HG03060 (cell line): ENCODE results near the gene IKZF2.
A peak's percentile ranks its signal among the peaks of the same experiment; 100 is the strongest.
"Not testable (repeated sequence)": the region's sequence is repeated elsewhere in the genome, so short reads cannot be mapped to it uniquely, and the experiment has no call there.

Experiments used
- ATAC-seq: cut with Tn5 transposase; IDR thresholded peaks from one replicate; pipeline ENCODE4 v1.9.1; 2021; ENCODE audit warnings: low read depth, moderate number of reproducible peaks; ENCODE audit not compliant: unreplicated experiment

The IKZF2 gene

DNA sequence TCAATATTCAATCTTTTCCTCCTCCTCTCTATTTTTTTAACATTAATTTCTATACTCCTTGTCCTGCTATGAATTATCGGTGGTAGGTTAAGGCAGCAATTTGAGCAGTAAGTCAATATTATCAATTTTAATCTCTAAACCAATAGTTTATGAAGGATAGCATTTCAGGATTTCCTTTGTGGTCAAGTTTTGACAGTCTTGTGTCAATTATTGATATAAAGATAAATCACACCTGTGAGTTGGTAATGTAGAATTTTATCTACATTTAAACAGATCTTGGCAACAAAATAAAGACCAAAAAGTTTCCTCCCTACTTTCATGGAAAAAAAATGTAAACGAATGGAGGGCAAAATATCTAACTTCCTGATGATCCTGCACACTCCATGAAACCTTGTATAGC, 87.3 kb downstream of the IKZF2 start:
- ATAC-seq = no peak

DNA sequence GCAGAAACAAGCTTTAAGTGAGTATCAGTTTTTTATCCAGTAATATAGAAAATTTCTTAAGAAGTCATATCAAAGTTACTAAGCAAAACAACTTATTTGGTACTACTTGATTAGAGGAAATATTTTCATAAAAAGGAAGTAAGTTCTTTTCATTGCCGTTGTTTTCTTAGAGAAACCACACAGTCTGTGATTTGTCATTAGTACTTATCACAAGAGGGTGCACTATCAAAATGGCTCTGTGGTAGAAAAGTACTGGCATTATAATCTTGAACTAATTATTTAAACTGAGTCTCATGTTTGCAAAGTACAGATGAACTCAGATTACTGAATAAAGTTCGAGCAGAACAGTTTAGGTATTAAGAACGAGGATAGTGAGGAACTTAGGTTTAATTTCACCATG, 93.4 kb downstream of the IKZF2 start:
- no peak for ATAC-seq

DNA sequence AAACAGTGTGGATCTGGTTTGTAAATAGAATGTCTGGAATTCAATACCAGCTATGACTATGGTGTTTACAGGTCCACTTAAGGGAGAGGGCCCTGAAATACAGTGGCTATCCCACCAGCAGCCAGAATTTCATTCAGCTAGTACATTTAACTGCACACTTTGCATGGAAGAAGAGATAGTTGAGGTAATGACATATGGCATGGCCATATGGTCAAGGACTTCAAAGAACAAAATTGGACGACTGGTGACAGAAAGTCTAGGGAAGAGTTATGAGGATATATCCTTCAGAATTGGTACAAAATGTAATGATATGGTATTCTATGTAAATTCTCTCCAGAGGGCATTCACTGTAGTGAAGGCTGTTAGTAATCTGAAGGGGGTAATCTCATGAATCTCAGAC, 105.0 kb downstream of the IKZF2 start:
- ATAC-seq = no peak

DNA sequence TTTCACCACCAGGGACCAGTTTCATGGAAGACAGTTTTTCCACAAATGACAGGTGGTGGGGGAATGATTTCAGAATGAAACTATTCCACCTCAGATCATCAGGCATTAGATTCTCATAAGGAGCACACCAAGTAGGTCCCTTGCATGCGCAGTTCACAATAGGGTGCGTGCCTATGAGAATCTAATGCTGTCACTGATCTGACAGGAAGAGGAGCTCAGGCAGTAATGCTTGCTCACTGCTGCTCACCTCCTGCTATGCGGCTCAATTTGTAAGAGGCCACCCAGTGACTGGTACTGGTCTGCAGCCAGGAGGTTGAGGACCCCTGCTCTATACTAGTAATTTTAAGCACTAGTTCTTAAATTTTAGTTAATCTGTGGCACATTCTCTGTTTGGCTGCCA, 107.8 kb downstream of the IKZF2 start:
- no peak for ATAC-seq

DNA sequence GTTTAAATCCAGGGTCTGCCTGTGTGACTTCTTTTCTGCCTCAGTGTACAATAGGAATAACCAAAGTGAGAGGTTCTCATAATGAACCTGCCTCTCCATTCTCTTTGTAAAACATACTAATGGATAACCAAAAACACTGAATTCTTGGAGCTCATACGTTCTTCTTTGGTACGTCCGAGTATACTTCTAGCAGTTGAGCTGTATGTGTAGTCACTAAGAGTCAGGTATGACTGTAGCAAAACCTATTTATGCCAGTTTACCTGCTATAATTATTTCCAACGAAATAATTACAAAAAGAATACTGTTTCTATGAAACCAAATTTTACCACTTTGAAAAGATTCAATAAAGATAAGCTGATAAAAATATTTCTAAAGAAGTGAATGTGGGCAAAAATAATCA, 109.2 kb downstream of the IKZF2 start:
- no peak for ATAC-seq

DNA sequence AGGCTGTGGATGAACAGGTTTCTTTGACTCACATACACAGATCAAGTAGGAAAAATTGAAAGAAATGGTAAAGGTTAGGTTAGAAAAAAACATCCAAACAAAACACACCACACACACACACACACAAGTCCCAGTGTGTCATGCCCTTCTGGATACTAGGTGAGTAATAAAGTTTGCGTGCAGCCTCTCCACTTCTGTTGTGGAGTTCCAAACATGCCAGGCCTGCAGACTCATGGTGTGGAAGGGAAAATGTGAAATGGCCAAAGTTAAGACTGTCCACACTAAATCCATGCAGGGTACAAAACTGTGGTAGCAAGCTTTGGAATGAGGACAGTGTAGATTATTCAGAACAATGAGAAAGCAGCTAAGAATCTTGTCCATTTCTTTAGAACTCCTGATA, 114.6 kb downstream of the IKZF2 start:
- ATAC-seq = no peak

DNA sequence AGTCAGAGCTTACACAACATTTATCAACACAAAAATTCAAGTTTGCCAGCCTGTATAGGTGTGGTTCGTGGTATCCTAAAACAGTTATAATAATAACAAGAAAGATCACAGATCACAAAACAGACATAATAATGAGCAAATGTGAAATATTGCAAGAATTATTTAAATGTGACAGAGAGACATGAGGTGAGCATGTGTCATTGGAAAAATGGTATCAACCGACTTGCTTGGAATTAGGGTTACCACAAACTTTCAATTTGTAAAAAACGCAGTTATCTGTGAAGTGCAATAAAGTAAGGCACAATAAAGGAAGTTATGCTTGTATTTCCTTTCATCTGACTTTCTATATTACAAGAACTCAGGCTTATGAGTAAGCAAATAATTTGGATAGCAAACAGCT, 116.8 kb downstream of the IKZF2 start:
- ATAC-seq = no peak

DNA sequence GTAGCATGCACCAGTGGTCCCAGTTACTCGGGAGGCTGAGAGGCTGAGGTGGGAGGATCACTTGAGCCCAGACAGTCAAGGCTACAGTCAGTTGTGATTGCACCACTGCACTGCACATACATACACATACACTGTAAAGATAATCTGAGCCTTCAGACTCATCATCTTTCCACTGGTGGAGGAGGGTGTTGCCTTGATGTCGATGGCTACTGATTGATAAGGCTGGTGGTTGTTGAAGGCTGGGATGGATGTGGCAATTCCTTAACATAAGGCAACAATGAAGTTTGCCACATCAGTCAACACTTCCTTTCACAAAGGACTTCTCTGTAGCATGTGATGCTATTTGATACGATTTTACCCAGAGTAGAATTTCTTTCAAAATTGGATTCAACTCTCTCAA, 118.8 kb downstream of the IKZF2 start:
- ATAC-seq = no peak

DNA sequence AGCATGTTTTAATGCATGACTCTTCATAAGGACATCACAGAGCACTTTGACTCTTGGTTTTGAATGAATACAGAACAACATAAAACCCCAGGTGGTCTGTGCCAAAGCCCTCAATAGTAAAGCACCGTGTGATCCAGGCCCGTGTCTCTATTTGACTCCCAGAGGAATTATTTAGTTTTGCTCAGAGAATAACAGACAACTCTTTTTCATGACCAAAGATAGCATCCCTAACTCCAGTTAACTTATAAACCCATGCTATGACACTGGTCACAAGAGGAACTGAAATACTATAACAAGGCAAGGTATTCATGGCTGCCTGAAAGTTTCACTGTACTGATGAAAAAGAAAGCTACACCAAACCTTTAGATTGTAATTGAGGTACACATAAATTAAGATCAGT, 128.4 kb downstream of the IKZF2 start:
- ATAC-seq = peak; percentile 57

DNA sequence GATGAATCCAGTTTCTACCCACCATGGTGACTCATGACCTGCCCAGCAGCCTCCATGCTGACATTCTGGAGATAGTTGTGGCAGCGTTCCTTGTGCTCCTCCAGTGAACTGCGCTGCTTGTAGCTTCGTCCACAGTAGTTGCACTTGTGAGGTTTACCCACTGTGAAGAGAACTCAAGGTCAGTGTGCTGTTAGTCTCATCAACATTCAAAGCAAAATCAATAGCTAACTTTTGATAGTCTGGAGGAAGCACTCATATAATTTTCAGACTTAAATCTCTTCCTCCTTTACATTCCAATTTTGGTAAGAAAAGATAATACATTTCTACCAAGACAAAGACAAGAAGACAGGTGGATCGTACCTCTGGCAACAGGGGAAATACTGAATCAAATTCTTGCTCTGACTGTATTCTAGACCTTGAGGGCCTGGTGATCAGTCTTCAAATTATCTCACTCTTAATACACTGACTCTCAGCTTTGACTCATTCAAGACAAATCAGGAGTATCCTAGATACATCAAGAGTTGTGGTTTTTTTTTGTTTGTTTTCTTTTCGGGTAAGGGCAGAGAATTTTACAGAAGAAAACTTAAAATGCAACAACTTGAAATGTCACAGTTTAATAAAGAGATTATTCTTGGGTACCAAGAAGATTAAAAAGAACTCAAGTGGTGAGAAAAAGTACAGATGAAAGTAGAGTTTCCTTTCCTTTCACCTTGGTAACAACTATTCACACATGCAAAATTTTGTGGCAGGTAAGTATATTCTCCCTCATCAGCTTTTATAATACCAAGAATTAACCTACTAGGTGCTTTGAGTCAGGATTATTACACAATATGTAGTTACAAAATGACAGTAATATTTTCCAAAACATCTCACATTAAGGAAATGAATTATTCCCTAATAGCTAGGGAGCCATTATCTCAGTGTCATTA, 129.2 kb downstream of the IKZF2 start:
- ATAC-seq = peak; percentile 70

DNA sequence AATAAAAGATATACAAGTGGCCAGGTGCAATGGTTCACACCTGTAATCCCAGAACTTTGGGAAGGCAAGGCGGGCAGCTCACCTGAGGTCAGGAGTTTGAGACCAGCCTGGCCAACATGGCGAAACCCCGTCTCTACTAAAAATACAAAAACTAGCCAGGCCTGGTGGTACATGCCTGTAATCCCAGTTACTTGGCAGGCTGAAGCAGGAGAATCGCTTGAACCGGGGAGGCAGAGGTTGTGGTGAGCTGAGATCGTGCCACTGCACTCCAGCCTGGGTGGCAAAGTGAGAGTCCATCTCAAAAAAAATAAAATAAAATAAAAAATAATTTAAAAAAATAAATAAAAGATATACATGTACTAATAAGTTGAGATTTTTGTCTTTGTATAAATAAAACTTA, 130.5 kb downstream of the IKZF2 start:
- ATAC-seq = not testable (repeated sequence)

DNA sequence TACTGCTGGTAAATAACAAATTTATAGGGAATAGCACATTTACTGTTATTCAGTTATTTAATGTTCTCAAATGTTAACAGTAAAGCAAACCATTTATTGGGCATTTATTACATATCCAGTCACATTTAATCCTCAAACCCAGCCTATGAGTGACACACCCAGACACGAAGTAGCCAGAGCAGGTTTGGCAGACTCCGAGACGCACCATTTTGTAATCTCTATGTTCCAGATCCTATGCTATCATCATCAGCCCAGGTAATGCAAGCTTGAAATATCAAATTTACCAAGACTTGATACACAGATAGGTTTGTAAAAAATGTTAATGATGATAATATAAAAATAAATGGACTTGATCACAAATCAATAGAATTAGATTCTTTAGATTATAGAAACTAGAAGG, 131.1 kb downstream of the IKZF2 start:
- no peak for ATAC-seq

DNA sequence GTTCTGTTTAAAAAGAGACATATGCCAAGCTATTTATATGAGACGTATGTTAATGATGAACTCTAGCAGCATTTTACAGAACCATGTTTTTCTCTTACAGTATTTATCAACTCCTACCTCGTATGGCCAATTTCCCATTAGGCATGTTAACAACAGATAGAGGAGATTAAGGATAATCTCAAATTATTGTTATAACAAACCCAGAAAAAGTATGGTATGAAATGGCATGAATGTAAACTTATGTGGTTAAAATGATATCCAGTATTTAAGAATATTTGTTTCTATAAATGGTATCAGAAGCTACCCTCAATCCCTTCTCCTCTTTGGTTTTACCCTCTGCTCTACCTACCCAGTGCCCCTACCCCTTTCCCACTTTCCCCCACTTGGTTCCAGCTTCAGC, 132.0 kb downstream of the IKZF2 start:
- ATAC-seq = no peak

DNA sequence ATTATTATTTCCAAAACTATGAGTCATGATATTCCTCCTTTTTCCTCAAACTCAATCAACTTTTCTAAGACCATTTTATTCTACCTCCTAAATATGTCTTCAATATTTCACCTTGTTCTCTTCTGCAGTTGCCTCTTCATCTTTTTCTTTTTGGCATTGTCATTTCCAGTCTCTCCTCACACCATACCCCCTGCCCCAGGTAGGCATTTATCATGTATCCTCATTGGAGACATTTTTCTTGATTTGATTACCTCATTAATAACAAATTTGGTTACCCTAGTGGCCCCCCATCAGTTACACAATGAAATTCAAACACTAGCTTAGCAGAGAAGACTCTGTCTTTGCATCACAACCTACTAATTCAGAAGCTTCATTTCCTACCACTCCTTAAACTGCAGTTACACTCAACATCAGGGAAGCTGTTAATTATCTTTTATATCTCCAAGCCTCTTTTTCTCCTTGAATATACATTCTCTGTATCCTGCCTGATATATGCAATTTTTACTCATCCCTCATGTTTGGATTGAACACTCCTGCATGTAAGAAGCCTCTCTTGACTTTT, 133.0 kb downstream of the IKZF2 start:
- no peak for ATAC-seq

DNA sequence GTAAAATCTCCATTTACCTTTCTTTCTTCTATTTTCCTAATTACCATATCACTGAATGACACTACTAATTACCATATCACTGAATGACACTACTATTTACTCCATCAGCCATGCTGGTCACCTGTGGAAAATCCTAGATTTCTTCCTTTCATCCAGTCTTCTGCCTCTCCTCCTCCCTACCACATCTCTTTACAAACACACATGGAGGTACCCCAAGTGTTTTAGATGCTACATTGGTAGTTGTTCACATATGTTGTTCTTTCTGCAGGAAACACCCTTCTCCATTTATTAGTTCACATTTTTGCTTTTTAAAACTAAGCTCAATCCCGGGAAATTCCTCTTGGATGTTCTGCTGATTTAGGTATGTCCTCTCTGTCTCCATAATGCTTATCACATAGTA, 134.0 kb downstream of the IKZF2 start:
- ATAC-seq = no peak

DNA sequence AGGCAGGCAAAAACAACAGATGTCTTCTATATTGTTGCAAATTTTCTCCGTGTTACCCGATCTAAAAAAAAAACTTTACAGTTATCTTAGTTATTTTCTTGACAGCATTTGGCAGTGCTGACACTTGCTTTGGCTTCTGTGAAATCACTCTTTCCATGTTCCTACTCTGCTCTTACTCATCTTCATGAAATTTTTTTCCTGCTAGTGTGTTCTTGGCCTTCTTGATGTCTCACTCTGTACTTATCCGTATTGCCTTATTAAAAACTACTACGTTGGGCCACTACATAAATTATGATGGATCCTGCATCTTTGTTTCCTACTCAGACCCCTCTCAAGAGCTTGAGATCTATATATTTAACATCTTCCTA, 134.4 kb downstream of the IKZF2 start:
- ATAC-seq = no peak

DNA sequence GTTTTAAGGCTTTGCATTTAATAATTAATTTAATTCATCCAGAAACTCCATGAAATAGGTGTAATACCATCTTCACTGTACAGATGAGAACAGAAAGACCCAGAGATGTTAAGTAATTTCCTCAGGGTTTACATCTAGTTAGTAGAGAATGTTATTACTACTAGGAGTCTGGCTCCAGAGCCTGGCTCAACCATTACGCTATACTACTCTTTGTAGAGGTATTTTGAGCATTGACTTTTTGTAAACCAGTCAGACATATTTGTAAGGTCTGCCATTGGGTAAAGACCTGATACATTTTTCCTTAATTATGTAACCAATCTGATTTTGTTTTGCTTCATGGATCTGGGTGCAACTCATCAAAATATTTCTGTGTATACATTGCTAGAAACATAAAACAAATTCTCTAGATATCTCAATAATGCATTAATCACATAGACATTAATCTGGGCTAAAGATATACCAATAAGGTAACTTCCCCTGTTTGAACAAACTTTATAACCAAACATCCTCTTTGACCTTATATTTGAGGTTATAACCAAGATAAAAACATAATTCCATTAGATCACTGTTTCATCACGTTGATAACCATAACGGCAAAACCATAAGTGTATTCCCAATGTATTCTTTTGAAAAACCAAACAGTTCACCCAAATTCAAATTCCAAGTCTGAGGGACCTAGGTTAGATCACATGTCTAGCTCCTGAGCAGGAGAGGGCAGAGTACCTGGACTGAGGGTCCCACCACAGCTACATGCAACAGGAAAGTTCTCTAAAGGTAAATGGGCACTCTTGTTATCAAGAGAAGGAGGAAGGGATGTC, 135.0 kb downstream of the IKZF2 start:
- peak; percentile 16 for ATAC-seq

DNA sequence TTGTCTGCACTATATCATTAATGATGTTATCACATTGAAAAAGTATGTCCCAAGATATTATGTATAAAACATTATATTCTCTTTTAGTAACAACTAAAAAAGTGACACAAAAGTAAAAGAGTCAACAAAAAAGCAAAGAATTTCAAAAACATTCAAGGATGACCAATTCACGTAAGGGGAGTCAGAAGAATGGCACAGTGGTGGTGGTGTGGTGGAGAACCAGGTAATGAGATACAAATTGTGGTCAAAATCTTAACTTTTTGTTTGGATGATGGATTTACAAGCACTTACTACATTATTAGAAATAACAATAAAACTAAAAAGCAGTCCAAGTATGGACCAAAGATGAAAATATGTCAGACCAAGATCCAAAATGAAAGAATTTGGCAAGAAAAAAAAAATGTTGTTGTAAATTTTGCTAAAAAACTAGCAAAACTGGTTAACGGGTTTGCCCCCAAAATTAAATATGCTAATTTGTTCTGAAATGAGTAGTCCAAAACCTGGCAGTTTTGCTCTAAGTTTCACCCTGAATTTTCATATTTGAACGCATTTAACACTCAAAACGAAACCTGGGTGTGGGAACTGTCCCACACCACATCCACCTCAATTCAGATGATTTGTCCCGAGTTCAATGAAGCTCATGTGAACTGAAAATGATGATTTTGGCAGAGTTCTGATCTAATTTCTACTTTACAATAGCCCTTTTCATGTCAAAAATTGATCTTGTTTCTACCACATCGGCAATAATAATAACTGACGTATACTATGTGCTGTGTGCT, 135.8 kb downstream of the IKZF2 start:
- ATAC-seq = peak; percentile 91

DNA sequence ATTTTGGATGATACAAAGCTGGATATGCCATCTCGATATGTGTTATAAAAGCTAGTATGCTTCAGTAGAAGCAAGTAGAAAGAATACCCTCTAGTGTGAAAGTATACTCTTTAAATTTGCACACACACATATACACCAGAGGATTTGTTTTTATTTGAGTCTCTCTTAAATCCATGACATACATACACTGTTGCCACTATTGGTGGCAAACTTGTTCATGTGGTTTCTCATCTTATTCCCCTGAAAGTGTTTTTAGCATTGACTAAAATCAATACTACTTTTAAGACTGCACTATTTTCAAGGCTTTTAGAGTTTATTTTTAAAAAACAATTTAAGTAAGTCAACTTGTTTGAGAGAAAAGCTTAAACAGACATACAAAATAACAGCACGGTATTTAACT, 137.4 kb downstream of the IKZF2 start:
- ATAC-seq = no peak

DNA sequence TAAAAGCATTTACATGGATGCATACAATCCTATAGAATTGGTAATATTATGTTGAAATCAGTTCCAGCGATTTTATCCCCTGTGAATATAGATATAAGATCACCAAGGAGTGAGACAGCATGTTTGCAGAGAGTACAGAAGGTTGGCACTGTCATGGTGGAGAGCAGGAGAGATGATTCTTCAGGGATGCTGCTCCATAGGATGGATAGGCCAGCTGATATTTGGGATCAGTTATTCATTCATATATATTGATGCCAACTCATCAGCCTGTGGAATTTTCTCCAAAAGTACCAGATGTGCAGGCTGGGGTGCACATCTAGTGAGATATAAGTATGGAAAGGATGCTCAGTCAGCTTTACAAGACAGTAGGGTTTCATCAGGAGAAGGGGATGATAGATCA, 139.9 kb downstream of the IKZF2 start:
- no peak for ATAC-seq
